ENCODE data around the gene SLC2A14.
"Not testable (repeated sequence)": the region's sequence is repeated elsewhere in the genome, so short reads cannot be mapped to it uniquely, and the experiment has no call there.

DNA sequence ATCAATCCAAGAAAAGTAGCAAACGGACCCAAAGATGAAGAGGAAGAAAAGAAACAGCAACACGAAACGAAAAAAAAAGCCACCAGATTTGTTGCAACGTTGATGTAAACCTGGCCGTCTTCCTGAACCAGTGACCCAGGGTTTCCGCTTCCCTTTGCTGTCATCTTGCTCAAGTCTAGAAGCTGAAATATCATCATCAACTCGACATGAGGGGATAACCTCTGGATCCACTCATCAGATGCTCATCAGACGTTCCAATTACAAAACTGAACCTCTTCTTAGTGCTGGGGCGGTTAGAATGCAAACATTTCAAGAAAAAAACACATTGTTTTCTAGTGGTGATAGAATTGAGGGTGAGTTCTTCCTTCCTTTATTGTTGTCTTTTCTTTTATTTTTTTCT is 29.1 kb downstream of the SLC2A14 start:
- TF ChIP-seq POLR2AphosphoS5, POLR2A (IDR thresholded peaks at IDR 0.05; ENCODE audit: low read depth, low read length): not testable (repeated sequence)
